Glutamatergic neuron (in vitro differentiated cells): ENCODE data around the gene NFKBIB. TPM values are rescaled to one million over a fixed set of nuclear protein-coding genes. Genes with fewer than 3 reads are reported as not detected.
"Not testable (repeated sequence)": the region's sequence is repeated elsewhere in the genome, so short reads cannot be mapped to it uniquely, and the experiment has no call there.

Experiments used
- DNase-seq: peaks from one replicate; pipeline ENCODE4 v3.0.0; 2022
- H3K27ac Mint-ChIP-seq: one replicate; pipeline ENCODE4 v1.8.0; 2020; ENCODE audit warnings: mild to moderate bottlenecking, mixed read lengths, inconsistent platforms; ENCODE audit not compliant: unreplicated experiment
- H3K27me3 Mint-ChIP-seq: one replicate; pipeline ENCODE4 v1.8.0; 2020; ENCODE audit warnings: mild to moderate bottlenecking, moderate library complexity, mixed read lengths, inconsistent platforms; ENCODE audit not compliant: unreplicated experiment
- H3K36me3 Mint-ChIP-seq: one replicate; pipeline ENCODE4 v1.8.0; 2020; ENCODE audit warnings: mild to moderate bottlenecking, mixed read lengths, inconsistent platforms; ENCODE audit not compliant: unreplicated experiment
- H3K4me1 Mint-ChIP-seq: one replicate; pipeline ENCODE4 v1.8.0; 2020; ENCODE audit warnings: mild to moderate bottlenecking, low read depth, mixed read lengths, inconsistent platforms; ENCODE audit not compliant: unreplicated experiment
- H3K4me3 Mint-ChIP-seq: one replicate; pipeline ENCODE4 v1.8.0; 2020; ENCODE audit warnings: mild to moderate bottlenecking, mixed read lengths, inconsistent platforms; ENCODE audit not compliant: unreplicated experiment
- H3K9me3 Mint-ChIP-seq: one replicate; pipeline ENCODE4 v1.8.0; 2020; ENCODE audit warnings: mild to moderate bottlenecking, moderate library complexity, mixed read lengths, inconsistent platforms; ENCODE audit not compliant: unreplicated experiment
- total RNA-seq: library from RNA; stranded (reverse); fragmentation: NEBNext Ultra II Directional; extraction: Animal tissue kit (Norgen Biotek cat#: 25700); gene quantifications from one replicate; pipeline ENCODE4 v1.2.1, GENCODE V29; 2021; ENCODE audit not compliant: unreplicated experiment
- TF ChIP-seq, protein P1 (sequence below): fragments of 200-600 bp; sonication (generic); IDR thresholded peaks from one replicate; pipeline ENCODE4 v1.5.0; 2021; ENCODE audit not compliant: partially characterized antibody, unreplicated experiment

The NFKBIB gene
- total RNA-seq, 1 donor from 2014 or later: 12.8 TPM

DNA sequence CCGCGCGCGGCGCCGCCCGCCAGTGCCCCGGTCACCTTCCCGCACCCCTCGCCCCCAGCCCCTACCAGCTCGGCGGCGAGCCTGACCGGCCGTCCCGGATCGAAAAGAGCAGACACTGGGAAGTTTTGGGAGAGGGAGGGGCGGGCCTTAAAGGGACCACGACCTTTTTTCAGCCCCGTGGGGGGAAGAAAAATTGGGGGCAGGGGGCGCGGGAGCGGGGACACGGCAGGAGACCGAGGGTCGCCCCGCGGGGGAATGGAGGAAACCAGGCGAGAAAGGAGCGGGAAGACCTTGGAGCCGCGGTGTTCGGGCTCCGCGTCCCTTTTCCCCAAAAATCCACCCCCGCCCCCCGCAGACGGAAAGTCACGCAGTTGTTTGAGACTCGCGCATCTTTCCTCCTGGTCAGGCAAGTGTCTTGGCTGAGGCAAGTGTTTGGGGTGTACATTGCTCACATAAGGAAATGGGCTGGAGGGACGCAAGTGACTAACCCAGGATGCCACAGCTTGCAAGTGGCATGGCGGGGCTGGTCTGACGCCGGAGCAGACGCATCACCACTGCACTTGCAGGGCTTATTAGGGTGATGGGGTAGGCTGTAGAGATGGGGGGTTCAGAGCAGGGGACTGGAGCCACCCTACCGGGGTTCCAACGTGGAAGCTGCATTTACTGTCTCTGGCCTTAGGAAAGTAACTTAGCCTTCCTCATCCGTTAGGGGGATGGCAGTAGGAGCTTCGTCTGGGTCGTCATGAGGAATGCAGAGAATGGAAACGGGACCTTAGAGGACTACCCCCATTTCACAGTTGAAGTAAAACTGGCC is 47.3 kb upstream of the NFKBIB start:
- peaks cover 13% of the 10 kb centered on the region for H3K4me1 Mint-ChIP-seq
- H3K27ac Mint-ChIP-seq: peak overlapping the region; percentile 88
- peak; percentile 35 for DNase-seq
- H3K27me3 Mint-ChIP-seq: peaks cover 28% of the 10 kb centered on the region
- peaks cover 5% of the 10 kb centered on the region for H3K36me3 Mint-ChIP-seq
- H3K9me3 Mint-ChIP-seq: peaks cover 25% of the 10 kb centered on the region
- TF ChIP-seq, protein P1, sequence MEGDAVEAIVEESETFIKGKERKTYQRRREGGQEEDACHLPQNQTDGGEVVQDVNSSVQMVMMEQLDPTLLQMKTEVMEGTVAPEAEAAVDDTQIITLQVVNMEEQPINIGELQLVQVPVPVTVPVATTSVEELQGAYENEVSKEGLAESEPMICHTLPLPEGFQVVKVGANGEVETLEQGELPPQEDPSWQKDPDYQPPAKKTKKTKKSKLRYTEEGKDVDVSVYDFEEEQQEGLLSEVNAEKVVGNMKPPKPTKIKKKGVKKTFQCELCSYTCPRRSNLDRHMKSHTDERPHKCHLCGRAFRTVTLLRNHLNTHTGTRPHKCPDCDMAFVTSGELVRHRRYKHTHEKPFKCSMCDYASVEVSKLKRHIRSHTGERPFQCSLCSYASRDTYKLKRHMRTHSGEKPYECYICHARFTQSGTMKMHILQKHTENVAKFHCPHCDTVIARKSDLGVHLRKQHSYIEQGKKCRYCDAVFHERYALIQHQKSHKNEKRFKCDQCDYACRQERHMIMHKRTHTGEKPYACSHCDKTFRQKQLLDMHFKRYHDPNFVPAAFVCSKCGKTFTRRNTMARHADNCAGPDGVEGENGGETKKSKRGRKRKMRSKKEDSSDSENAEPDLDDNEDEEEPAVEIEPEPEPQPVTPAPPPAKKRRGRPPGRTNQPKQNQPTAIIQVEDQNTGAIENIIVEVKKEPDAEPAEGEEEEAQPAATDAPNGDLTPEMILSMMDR: no peak
- peak overlapping the region; percentile 93 for H3K4me3 Mint-ChIP-seq

DNA sequence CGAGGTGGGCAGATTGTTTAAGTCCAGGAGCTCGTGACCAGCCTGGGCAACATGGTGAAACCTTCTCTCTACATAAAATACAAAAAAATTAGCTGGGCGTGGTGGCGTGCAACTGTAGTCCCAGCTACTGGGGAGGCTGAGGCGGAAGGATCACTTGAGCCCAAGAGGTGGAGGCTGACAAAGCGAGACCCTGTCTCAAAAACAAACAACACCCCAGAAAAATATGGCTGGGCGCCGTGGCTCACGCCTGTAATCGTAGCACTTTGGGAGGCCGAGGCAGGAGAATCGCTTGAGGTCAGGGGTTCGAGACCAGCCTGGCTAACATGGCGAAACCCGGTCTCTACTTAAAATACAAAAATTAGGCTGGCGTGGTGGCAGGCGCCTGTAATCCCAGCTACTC is 46.6 kb upstream of the NFKBIB start:
- peak overlapping the region; percentile 88 for H3K27ac Mint-ChIP-seq
- H3K4me1 Mint-ChIP-seq: peaks cover 11% of the 10 kb centered on the region
- peak overlapping the region; percentile 93 for H3K4me3 Mint-ChIP-seq
- peaks cover 5% of the 10 kb centered on the region for H3K36me3 Mint-ChIP-seq
- peaks cover 26% of the 10 kb centered on the region for H3K27me3 Mint-ChIP-seq
- DNase-seq: no peak
- TF ChIP-seq, protein P1: no peak
- H3K9me3 Mint-ChIP-seq: peaks cover 25% of the 10 kb centered on the region

DNA sequence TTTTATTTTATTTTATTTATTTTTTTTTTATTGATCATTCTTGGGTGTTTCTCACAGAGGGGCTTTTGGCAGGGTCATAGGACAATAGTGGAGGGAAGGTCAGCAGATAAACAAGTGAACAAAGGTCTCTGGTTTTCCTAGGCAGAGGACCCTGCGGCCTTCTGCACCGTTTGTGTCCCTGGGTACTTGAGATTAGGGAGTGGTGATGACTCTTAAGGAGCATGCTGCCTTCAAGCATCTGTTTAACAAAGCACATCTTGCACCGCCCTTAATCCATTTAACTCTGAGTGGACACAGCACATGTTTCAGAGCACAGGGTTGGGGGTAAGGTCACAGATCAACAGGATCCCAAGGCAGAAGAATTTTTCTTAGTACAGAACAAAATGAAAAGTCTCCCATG is 44.8 kb upstream of the NFKBIB start:
- H3K36me3 Mint-ChIP-seq, DNase-seq, H3K4me1 Mint-ChIP-seq, H3K4me3 Mint-ChIP-seq: not testable (repeated sequence)
- H3K27ac Mint-ChIP-seq: peak overlapping the region; percentile 87
- H3K27me3 Mint-ChIP-seq: peaks cover 20% of the 10 kb centered on the region
- peaks cover 19% of the 10 kb centered on the region for H3K9me3 Mint-ChIP-seq

DNA sequence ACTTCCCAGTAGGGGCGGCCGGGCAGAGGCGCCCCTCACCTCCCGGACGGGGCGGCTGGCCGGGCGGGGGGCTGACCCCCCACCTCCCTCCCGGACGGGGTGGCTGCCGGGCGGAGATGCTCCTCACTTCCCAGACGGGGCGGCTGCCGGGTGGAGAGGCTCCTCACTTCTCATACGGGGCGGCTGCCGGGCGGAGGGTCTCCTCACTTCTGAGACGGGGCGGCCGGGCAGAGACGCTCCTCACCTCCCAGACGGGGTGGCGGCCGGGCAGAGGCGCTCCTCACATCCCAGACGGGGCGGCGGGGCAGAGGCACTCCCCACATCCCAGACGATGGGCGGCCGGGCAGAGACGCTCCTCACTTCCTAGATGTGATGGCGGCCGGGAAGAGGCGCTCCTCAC is 44.0 kb upstream of the NFKBIB start:
- peaks cover 12% of the 10 kb centered on the region for H3K9me3 Mint-ChIP-seq
- H3K4me1 Mint-ChIP-seq, H3K36me3 Mint-ChIP-seq, H3K4me3 Mint-ChIP-seq, H3K27ac Mint-ChIP-seq, DNase-seq: not testable (repeated sequence)
- peaks cover 12% of the 10 kb centered on the region for H3K27me3 Mint-ChIP-seq

DNA sequence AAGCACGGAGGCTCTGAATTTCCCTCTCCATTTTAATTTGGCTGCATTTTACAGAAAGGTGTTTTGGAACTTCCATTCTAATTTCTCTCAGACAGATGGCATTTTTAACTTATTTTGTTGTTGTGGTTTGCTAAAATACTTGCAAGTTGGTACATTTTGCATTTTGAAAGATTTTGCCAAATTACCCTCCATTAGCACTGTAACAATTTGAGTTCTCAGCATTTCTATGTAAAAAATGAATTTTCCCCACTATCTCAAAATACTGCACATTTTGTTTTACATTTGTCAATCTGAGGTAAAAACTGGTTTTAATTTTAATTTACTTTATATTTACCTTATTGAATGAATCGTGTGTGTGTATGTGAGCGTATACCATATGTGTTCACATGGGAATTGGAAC is 43.0 kb upstream of the NFKBIB start:
- peaks cover 9% of the 10 kb centered on the region for H3K9me3 Mint-ChIP-seq
- no peak overlapping the region for H3K4me3 Mint-ChIP-seq
- peaks cover 10% of the 10 kb centered on the region for H3K27me3 Mint-ChIP-seq
- H3K27ac Mint-ChIP-seq: peak overlapping the region; percentile 68
- DNase-seq: no peak
- TF ChIP-seq, protein P1: no peak
- peaks cover 9% of the 10 kb centered on the region for H3K4me1 Mint-ChIP-seq
- H3K36me3 Mint-ChIP-seq: peaks cover 5% of the 10 kb centered on the region

DNA sequence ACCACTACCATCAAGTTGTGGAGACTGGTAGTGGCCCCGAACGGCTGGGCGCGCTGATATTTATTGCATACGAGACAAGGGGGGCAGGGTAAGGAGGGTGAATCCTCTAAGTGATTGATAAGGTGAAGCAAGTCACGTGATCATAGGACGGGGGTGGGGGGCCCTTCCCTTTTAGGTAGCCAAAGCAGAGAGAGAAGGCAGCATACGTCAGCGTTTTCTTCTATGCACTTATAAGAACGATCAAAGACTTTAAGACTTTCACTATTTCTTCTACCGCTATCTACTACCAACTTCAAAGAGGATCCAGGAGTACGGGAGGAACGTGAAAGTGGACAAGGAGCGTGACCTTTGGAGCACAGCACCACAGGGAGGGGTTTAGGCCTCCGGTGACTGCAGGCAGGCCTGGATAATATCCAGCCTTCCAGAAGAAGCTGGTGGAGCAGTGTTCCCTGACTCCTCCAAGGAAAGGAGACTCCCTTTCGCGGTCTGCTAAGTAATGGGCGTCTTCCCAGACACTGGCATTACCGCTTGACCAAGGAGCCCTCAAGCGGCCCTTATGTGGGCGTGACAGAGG is 40.1 kb upstream of the NFKBIB start:
- H3K36me3 Mint-ChIP-seq, H3K27ac Mint-ChIP-seq, H3K27me3 Mint-ChIP-seq, H3K9me3 Mint-ChIP-seq, DNase-seq, H3K4me3 Mint-ChIP-seq, H3K4me1 Mint-ChIP-seq: not testable (repeated sequence)
